HG02885 (cell line): ENCODE measurements around the gene ASPM.
"Not testable (repeated sequence)": the region's sequence is repeated elsewhere in the genome, so short reads cannot be mapped to it uniquely, and the experiment has no call there.

ENCODE experiments used
- ATAC-seq: cut with Tn5 transposase; IDR thresholded peaks from one replicate; pipeline ENCODE4 v1.9.1; 2021; ENCODE audit warnings: mild to moderate bottlenecking; ENCODE audit not compliant: unreplicated experiment, poor library complexity

ASPM gene

DNA sequence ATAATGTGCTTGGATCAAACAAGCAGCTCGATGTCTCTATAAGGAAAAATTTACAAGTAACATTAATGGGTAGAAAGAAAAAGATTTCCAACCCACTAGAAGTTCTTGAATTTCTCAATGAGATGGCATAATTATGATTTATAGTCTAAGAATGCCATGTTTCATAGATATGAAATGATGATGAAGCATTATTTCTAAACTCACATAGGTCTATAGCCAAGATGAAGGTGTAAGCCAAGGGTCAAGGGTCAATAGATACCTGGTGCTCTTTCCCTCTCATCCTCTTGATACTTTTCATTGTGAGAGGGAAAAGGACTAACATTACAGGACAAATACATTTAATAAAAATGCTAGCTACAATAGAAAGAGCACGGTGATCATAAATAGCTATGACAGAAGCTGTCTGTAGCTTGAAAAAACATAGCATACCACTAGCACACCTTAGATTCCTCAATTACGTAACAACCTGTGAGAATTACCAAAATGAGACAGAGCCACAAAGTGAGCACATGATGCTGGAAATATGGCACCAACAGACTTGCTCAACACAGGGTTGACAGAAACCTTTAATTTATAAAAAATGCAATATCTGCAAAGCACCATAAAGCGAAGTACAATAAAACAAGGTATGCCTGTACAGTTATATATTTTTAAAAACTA is 53.1 kb downstream of the ASPM start:
- ATAC-seq: no peak

DNA sequence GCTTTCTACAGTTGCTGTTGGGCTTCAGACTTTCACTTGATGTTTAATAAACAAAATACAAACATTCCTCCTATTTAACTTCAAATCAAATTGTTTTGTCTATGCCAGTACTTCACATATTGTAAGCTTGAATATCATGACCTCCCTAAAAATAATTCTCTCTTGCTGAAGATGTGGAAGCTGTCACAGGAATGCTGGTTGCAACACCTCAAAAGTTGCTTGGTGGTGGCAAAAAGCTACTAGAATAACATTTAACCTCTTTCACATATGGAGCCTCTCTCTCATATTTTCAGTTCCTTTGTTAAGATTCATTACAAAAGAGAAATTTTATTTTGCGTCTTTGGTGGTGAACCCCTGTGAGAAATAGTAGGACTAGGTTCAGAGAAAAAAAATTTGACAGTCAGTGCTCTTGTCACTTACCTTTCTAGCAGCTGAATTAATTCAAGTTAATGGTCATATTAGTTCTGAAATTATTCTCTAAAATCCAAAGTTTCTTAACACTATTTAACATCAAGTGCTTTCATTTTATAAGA is 53.9 kb downstream of the ASPM start:
- ATAC-seq: no peak

DNA sequence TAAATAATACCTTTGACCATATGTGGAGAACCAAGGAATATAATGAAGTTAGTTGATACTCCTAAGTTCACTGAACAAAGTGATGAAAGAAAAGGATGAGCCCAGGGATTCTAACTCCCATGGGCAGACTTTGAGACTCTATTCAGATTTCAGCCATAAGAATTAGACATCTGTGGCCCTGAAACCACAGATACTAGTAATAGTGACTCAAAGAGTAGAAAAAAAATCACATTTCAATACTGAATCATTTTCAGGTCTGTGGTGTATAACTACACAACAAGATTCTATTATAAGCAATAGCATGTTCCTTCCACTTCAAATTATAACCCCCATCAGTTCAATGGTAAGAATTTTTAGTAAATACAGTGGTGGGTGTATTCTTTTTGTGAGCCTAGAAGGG is 63.0 kb downstream of the ASPM start:
- no peak for ATAC-seq

DNA sequence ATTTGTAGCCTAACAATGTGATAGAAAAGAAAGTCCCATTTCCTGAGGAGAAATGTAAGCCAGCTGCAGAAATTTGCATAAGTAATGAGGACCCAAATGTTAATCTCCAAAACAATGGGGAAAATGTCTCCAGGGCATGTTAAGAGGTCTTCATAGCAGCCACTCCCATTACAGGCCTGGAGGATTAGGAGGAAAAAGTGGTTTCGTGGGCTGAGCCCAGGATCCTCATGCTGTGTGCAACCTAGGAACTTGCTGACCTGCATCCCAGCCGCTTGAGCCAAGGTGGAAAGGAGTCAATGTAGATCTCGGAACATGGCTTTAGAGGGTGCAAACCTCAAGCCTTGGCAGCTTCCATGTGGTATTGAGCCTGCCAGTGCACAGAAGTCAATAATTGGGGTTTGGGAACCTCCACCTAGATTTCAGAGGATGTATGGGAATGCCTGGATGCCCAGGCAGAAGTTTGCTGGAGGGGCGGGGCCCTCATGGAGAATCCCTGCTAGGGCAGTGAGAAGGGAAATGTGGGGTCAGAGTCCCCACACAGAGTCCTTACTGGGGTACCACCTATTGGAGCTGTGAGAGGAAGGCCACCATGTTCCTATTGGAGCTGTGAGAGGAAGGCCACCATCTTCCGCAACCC is 65.2 kb downstream of the ASPM start:
- ATAC-seq: no peak

DNA sequence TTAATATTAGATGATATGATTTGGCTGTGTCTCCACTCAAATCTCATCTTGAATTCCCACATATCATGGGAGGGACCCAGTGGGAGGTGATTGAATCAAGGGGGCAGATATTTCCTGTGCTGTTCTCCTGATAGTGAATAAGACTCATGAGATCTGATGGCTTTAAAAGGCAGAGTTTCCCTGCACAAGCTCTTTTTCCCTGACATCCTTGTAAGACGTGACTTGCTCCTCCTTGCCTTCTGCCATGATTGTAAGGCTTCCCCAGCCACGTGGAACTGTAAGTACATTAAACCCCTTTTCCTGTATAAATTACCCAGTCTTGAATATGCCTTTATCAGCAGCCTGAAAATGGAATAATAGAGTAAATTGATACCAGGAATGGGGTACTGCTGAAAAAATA is 66.1 kb downstream of the ASPM start:
- ATAC-seq: no peak

DNA sequence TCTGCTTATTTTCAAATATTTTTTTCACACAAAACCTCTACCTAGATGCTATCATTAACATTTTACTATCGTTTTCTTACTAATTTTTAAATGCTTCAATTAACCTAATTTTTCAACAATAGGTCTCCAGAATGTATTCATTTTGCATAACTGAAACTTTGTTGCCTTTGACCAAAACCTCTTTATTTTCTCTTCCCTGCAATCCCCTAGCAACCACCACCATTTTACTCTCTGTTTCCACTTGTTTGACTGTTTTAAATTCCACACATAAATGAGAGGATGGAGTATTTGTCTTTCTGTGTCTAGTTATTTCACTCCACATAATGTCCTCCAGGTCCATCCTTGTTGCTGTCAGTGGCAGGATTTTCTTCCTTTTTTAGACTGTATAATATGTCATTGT is 69.9 kb downstream of the ASPM start:
- no peak for ATAC-seq

DNA sequence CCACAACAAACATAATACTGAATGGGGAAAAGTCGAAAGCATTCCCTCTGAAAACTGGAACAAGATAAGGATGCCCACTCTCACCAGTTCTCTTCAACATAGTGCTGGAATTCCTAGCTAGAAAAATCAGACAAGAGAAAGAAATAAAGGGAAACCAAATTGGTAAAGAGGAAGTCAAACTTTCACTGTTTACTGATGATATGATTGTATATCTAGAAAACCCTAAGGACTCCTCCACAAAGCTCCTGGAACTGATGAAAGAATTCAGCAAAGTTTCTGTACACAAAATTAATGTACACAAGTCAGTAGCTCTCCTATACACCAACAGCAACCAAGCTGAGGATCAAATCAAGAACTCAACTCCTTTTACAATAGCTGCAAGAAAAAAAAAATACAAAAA is 72.5 kb downstream of the ASPM start:
- no peak for ATAC-seq

DNA sequence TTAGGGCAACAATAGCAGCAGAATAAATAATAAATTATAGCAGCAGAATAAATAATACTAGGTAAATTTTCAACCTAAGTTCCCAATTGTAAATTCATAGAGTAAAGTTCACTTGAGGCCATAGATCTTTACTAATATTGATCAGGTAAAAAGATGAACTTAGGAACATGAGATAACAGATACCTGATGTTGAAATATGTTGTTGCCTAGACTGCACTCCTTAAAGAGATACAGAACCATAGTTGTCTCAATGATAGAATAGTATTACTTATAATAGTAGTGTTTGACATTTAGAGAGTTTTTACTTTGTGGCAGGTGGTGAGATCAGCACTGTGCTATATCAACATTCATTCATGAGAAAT is 79.0 kb downstream of the ASPM start:
- ATAC-seq: no peak

DNA sequence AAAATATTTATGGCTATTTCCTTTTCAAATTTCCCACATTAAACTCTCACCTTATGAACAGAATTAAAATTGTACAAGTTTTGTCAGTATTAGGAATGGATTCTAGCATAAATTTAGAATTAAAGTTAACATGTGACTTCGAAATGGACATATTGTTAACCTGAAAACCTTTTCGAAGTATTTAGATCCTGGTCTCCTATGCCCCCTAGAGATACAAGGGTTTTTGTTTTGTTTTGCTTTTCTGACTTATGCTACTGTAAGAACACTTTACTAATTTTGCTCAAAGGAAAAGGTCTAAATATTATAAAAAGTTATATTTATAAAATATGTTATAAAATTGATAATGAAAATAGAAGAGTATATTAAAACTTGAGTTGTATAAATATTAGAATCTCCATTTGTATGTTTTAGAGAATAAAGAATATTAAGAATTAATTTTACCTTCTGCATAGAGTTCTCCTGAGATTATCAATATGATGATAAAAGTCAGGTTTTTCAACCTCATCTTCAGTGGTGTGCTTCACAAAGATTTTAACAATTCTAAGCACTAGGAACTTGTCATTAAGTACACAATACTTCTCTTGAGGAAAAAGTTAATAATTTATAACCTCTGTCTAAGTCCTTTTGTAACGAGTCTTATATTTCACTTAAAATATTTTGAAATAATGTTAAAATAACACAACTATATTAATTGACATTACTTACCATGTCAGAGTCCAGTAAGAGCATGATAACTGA is 79.6 kb downstream of the ASPM start, which contains the start of gene F13B:
Gene F13B, minus strand, starts transcription at position 542 of the 738 bp plus-strand sequence. Its CDS starts 37 bp downstream, at position 505.
- no peak for ATAC-seq

DNA sequence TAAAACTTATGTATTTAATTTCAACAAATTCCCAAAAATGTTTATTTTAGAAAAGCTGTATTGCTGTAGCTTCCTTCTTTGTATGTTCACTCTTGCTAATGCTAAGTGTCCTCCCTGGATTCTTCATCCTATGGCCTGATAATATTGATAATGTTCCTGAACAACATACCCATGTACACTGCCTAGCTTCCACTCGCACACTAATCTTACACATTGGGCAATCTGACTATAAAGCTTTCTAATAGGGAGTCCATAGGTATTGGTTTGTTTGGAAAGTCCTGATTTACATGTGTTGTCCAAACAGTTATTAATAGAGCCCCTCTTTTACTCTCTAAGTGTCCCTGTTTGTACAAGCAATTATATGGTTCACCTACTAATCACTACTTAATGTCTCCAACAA is 80.2 kb downstream of the ASPM start:
- no peak for ATAC-seq

DNA sequence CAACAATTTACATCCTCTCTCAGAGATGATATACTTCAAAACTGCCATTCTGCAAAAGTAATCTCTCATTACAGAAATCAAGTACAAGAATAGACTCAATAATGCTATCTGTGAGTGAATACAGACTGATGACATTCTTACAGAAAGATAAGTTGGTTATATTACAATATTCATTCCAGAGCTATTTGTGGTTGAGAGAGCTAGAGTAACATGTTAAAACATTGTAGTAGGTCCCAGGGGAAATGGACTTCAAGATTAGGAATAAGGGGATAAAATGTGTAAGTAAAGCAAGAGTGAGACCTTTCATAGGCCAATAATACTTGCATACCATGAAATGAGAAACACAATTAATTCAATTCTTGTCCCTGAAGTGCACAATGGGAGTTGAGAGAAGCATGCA is 80.9 kb downstream of the ASPM start:
- no peak for ATAC-seq

DNA sequence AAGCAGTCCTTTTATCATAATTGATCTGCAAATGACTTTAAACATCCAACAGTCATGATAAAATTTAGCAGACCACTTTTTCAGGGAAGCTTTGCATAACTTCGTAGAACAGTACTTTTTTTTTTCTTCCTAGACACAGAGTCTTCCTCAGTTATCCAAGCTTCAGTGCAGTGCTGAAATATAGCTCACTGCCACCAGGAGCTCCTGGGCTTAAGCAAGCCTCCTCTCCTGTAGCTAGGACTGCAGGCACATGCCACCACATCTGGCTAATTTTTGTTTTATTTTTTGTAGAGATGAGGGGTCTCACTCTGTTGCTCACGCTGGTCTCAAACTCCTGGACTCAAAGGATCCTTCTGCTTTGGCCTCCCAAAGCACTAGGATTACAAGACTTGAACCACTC is 83.3 kb downstream of the ASPM start:
- peak; percentile 27 for ATAC-seq

DNA sequence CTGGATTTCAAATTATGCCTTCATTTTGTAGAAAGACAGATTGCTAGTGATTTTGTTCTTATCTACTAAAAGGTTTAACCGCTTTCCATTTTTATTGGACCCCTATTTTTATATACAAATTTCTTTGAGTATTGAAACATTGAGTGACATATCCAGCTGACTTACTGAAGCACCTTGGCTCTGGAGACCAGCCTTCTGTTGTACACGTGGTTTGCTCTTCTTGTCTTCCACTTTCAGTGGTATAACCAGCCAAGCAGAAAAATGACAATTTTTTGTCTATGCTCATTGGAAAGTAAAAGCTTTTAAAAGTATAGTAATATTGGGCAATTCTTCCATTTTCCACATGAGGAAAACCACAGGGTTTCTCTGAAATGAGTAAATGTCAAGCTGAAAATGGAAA is 83.8 kb downstream of the ASPM start:
- ATAC-seq: peak; percentile 94

DNA sequence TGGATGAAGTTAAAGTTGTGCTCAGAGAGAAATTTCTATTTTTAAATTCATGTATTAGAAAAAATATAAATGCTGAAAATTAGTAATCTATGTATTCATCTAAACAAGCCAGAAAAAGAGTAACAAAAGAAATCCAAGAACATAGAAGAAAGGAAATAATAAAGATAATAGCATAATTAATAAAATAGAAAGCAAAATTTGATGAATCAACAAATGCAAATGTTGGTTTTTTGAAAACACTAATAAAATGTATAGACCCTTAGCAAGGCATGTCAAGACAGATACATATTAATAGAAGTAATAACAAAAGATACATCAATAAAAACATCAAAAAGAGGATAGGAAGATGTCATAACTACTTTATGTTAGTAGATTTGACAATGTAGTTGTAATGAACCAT is 97.4 kb downstream of the ASPM start:
- ATAC-seq: no peak

DNA sequence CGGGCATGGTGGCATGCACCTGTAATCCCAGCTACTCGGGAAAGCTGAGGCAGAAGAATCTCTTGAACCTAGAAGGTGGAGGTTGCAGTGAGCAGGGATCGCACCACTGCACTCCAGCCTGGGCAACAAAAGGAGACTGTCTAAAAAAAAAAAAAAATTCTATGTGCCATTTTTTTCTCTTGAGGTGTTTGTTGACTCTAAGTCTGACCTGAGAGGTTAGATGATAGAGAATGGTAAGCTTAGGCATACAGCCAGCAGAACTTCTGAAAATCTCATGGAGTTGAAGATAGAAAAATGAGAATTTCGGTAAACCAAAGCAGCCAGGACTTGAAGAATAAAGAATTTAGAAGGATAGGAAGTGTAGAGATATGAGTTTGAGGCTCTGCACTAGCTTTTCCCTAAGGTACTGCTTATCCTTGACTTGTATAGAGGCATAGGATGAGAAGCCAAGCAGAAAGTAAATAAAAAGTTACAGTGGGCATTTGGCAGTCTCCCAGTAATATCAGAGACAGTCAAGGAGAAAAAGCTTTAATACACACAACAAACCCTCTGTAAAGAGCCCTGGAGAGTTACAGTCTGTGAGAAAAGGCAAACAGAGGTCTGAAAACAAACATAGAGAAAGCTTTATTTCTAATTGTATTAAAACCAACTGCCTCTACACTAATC is 103.7 kb downstream of the ASPM start:
- ATAC-seq: no peak

DNA sequence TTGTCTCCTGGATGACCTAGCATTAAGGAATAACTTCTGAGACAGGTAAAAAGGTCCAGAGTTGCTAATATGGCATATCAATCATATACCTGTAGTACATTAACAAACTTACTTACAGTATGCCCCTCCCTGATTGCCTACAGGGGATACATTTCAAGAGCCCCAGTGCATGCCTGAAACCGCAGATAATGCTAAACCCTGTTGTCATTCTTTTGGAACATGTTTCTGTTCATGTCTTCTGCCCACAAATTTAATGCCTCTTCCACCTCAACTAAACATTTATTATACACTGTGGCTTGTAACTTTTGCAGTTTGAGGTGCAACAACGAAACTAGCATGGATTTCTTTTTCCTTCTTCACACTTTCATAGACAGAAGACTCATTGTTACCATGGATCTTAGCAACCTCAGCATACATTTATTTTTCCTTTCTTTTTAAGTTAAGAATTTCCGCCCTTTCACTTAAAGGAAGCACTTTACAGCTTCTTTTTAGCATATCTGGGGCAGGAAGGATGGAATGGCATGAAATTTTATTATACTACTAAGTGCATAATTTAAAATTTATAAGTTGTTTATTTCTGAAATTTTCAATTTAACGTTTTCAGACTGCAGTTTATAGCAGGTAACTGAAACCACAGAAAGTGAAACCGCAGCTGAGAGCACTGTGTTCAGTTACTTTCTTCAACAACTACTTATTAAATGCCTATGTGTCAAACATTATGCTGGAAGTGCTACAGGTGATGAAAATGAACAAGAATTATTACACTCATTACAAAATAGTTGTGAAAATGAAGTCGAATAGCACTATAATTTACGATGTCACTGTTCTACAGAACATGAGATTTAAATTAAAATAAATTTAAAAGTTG is 104.7 kb downstream of the ASPM start:
- ATAC-seq: peak; percentile 83

DNA sequence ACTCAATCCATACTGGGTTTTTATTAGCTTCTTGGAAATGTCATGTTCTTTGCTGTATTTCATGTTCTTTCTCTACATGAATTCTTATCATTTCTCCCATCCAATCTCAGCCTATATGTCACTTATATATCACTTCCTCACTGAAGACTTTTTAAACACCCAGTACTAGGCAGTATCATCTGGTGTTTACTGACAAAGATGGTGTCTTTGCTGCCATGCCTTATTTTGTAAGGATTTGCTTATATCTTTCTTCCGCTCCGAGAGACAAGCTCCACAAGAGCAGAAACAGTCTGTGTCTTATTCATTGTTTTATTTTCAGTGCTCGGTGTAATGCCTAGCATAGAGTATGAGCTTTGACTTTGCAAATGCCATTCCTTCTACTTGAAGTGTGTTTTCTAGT is 109.6 kb downstream of the ASPM start:
- no peak for ATAC-seq

DNA sequence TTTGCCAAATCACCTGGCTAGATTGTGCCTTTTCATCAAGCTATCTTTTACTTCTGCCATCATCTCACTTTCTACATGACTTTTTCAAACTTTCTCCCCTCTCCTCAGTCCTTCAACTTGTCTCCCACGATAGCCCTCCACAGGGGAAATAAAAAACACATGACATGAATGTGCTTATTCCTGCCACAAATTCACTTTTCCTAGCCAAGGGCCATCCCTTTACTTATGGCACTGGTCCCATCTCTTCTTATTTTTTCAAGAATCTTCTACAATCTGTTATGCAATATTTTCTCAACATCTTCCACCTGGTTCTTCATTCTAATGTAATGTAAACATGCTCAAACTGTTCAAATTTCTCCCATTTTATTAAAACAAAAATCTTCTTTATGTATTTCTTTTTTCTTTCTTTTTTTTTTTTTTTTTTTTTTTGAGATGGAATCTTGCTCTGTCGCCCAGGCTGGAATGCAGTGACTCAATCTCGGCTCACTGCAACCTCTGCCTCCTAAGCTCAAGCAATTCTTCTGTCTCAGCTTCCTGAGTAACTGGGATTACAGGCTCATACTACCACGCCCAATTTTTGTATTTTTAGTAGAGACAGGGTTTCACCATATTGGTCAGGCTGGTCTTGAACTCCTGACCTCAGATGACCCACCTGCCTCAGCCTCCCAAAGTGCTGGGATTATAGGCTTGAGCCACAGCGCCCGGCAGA is 111.7 kb downstream of the ASPM start:
- not testable (repeated sequence) for ATAC-seq
